GM12872 (cell line): Measurements from ENCODE around the gene FAM168A.

Experiments
- TF ChIP-seq, protein P1 (sequence below): IDR thresholded peaks from 3 replicates; pipeline ENCODE4 v1.5.1; 2011; ENCODE audit warnings: low read depth, mild to moderate bottlenecking, low read length, moderate library complexity; ENCODE audit not compliant: insufficient read depth

Gene FAM168A

DNA sequence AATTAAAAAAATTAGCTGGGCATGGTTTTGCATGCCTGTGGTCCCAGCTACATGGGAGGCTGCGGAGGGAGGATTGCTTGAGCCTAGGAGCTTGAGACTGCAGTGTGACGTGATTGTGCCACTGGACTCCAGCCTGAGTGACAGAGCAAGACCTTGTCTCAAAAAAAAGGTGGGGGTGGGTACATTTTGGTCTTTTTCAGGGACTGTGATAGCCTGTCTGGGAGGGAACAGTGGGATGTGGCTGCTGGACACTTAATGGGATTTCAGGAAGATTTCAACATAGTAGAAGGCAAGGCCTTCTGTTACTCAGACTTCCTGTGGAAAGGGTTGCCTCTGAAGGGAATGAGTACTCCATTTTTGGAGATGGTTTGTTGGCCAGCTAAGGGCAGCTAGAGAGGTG, 181.1 kb downstream of the FAM168A start:
- TF ChIP-seq, protein P1, sequence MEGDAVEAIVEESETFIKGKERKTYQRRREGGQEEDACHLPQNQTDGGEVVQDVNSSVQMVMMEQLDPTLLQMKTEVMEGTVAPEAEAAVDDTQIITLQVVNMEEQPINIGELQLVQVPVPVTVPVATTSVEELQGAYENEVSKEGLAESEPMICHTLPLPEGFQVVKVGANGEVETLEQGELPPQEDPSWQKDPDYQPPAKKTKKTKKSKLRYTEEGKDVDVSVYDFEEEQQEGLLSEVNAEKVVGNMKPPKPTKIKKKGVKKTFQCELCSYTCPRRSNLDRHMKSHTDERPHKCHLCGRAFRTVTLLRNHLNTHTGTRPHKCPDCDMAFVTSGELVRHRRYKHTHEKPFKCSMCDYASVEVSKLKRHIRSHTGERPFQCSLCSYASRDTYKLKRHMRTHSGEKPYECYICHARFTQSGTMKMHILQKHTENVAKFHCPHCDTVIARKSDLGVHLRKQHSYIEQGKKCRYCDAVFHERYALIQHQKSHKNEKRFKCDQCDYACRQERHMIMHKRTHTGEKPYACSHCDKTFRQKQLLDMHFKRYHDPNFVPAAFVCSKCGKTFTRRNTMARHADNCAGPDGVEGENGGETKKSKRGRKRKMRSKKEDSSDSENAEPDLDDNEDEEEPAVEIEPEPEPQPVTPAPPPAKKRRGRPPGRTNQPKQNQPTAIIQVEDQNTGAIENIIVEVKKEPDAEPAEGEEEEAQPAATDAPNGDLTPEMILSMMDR, result no peak

DNA sequence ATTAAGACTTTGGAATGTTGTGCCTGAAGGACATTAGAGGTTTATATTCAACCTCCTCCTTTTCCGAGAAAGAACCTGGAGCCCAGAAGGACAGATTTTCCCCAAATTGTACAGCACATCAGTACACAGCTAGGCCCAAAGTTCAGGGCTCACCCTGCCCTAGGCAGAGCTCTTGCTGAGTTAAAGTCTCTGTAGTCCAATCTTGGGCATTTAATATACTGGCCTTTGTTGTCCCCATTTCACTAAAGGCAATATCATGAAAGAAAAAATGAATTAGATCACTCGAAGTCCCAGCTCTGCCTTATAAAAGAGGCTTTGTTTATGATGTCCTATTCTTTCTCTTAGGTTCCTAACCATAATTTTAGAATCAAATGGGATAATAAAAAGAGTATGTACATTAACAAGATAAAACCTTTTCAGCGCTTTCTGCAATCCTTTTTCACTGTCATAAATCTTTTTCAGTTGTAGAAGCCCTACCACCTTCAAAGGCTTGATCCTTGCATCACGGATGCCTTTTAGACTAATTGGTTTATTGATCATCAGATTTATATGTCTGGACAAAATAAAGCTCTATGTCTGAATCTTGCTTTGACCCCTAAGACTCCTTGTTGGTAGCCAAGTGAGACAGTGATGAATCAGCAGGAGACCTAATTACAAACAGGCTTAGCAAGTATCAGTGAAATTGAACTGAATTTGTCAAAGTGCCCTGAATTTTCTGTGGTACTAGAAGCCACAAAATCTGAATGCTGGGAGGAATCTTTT, 181.9 kb downstream of the FAM168A start:
- TF ChIP-seq, protein P1, result no peak

DNA sequence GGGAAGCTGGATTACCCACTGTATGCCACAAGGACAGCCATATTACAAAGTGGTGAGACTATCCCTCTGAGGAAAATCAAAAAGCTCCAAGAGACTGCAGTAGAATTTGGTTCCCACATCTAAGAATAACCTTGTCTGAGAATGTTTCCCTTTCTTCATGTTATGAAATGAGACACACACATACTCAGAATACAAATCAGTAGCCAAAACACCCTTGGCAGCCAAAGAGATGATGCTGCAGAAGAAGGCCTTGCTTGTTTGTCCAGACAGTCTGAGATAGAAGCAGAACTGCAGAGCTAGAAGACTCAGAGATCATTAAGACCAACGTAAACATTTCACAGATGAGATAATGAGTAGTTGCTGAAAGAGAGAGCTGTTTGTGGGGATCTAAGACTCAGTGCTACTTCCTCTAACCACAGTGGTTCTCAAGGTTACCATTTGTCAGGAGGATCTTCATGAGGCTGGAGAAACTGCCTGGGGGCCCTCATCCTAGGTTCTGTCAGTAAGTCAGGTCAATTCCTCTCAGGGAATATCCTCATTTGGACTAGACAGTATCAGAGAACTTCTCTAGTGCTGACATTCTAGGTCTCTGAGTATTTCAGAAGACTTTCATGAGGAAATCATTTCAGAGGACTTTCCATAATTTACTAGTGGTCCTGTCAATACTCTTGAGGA, 182.8 kb downstream of the FAM168A start:
- TF ChIP-seq, protein P1, result no peak

DNA sequence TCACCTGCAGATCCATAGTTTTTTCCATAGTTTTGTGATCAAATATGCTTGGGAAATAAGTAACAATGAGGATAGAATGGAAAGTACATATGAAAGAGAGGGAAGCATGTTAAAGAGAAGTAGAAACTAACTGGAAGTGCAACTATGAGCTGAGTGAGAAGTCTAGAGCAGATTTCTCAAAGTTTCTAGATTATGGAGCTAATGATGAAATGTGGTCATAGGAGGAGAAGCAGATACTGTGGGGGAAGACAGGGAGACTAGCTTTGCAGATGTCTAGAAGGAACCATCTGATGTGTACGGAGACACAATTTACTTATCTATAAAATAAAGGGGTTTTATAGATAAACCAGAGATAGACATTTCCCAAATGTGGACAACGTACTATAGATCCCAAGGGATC, 184.7 kb downstream of the FAM168A start:
- TF ChIP-seq, protein P1, result no peak

DNA sequence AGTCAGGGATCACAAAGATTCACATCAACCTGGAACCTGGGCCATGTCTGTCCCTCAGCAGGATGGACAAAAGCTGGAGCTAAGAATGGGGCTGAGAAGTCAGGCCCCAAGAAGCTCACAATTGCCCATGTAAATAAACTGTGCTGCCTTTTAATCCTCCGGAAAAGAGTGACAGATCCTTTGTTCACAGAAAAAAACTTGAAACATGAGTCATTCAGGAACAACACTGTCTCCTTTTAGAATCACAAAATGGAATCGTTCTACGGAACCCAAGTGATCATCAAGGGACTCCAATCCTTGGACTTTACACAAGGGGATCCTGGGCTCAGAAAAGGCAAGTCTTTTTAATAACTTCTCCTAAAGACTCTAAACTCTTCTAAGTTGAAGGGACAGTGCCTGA, 185.6 kb downstream of the FAM168A start:
- TF ChIP-seq, protein P1, result no peak

DNA sequence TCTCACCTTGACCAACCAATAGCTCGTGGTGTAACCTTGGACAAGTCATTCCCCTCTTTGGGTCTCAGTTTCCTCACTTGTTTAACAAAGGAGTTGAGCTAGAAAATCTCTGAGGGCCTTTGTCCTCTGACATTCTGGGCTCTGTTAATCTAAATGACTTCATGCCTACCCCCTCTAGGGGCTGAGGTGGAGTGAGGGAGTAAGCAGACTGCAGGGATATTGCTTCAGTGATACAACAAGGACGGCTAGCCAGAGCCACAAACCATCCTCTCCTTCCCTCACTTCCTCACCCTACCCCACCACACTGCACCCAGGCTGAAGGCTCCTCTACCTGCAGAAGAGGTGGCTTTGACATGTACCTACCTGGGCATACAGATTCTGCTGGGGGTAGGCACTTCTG, 186.9 kb downstream of the FAM168A start:
- TF ChIP-seq, protein P1, result no peak

DNA sequence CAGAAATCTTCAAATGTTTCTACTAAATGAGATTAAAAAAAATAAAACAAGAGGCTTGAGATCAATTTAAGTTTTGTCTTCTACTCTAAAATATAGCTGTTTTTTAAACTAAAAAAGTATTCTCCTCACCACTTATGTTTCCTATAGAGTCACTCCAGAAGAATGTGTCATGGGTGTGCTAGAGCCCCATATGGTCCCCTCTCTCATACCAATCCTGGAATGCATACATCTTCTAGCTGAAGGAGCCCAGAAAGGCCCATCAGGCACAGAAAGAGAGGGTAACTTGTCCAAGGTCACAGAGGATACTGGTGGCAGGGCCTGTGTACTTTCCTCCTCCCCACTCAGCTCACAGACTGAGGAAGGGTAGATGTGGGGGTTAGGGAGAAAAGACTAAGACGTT, 187.3 kb downstream of the FAM168A start:
- TF ChIP-seq, protein P1, result no peak
